Type B pancreatic cell (in vitro differentiated cells): ENCODE measurements around the gene FIBP. TPM values are rescaled to one million over a fixed set of nuclear protein-coding genes. Genes with fewer than 3 reads are reported as not detected.
A peak's percentile ranks its signal among the peaks of the same experiment; 100 is the strongest.

Source experiments
- DNase-seq: peaks from one replicate; pipeline ENCODE4 v3.0.0; 2021; ENCODE audit warnings: mixed read lengths; ENCODE audit not compliant: unreplicated experiment; ENCODE audit errors: extremely low spot score
- H3K27ac Mint-ChIP-seq: 2 replicates; pipeline ENCODE4 v1.8.0; 2021; ENCODE audit warnings: mild to moderate bottlenecking, mixed read lengths
- H3K27me3 Mint-ChIP-seq: 2 replicates; pipeline ENCODE4 v1.8.0; 2021; ENCODE audit warnings: mixed read lengths
- H3K36me3 Mint-ChIP-seq: 2 replicates; pipeline ENCODE4 v1.8.0; 2021; ENCODE audit warnings: mixed read lengths
- H3K4me1 Mint-ChIP-seq: one replicate; pipeline ENCODE4 v1.8.0; 2021; ENCODE audit warnings: mixed read lengths; ENCODE audit not compliant: unreplicated experiment
- H3K4me3 Mint-ChIP-seq: 2 replicates; pipeline ENCODE4 v1.8.0; 2021; ENCODE audit warnings: mild to moderate bottlenecking, mixed read lengths
- H3K9me3 Mint-ChIP-seq: 2 replicates; pipeline ENCODE4 v1.8.0; 2021; ENCODE audit warnings: mixed read lengths
- total RNA-seq: library from RNA; stranded (reverse); gene quantifications from 2 replicates; pipeline ENCODE4 v1.2.1, GENCODE V29; 2021; ENCODE audit warnings: low replicate concordance
- TF ChIP-seq, protein P1 (sequence below): fragments of 200-600 bp; sonication (generic); conservative IDR thresholded peaks from 2 replicates; pipeline ENCODE4 v1.5.0; 2021; ENCODE audit warnings: antibody characterized with exemption, mild to moderate bottlenecking

Gene FIBP
- total RNA-seq, 1 donor from 2014 or later, result 74.7 TPM

DNA sequence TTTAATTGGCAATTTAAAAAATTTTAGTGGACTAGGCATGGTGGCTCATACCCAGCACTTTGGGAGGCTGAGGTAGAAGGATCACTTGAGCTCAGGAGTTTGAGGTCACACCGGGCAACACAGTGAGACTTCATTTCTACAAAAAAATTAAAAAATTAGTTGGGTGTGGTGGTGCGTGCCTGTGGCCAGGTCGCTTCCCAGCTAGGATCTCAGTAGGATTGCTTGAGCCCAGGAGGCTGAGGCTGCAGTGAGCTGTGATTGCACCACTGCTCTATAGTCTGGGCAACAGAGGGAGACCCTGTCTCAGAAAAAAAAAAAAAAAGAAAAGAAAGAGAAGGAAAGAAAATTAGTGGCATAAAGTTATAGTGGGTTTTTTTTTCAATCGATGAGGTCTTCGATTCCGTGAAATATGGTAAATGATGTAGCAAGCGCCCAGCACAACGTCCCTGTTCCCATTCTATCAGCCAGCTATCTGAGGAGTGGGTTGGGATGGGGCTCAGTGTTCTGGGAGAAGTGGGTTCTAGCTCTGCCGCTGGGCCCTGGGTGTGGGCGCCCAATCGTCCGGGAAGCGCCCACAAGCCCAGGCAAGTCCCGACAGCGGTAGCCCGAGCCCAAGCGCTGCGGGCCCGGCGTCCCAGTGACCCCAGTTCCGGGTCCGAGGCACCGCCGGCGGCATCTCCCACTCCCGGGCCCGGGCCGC lies 10.5 kb upstream of the FIBP start:
- Mint-ChIP-seq H3K27ac (peak overlapping the region; percentile 87), H3K36me3 (no peaks in the 10 kb centered on the region)
- TF ChIP-seq, protein P1, sequence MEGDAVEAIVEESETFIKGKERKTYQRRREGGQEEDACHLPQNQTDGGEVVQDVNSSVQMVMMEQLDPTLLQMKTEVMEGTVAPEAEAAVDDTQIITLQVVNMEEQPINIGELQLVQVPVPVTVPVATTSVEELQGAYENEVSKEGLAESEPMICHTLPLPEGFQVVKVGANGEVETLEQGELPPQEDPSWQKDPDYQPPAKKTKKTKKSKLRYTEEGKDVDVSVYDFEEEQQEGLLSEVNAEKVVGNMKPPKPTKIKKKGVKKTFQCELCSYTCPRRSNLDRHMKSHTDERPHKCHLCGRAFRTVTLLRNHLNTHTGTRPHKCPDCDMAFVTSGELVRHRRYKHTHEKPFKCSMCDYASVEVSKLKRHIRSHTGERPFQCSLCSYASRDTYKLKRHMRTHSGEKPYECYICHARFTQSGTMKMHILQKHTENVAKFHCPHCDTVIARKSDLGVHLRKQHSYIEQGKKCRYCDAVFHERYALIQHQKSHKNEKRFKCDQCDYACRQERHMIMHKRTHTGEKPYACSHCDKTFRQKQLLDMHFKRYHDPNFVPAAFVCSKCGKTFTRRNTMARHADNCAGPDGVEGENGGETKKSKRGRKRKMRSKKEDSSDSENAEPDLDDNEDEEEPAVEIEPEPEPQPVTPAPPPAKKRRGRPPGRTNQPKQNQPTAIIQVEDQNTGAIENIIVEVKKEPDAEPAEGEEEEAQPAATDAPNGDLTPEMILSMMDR, result no peak

DNA sequence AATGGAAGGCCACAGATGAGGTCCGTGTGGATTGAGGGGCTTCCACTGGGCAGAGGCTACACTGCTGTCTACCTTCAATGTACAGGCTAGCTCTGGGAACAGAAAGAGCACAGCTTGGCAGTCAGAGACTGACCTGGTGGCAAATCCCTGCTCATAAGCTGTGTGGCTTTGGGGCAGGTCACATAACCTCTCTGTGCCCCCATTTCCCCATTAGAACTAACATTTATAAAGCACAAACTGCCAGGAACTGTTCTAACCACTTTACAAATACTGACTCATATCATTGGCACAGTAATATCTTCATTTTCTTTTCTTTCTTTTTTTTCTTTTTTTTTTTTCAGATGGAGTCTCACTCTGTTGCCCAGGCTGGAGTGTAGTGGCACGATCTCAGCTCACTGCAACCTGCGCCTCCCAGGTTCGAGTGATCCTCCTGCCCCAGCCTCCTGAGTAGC lies 8.8 kb upstream of the FIBP start:
- peaks cover 64% of the 10 kb centered on the region for H3K27me3 Mint-ChIP-seq
- no peak overlapping the region for H3K27ac Mint-ChIP-seq
- TF ChIP-seq, protein P1, result no peak
- no peaks in the 10 kb centered on the region for H3K9me3 Mint-ChIP-seq
- H3K36me3 Mint-ChIP-seq, result no peaks in the 10 kb centered on the region
- H3K4me1 Mint-ChIP-seq, result peaks cover 8% of the 10 kb centered on the region
- DNase-seq, result no peak
- peak overlapping the region; percentile 61 for H3K4me3 Mint-ChIP-seq

More for the DNA sequence above, 10.5 kb upstream of the FIBP start:
- no peaks in the 10 kb centered on the region for H3K9me3 Mint-ChIP-seq
- peak overlapping the region; percentile 86 for H3K4me3 Mint-ChIP-seq
- H3K27me3 Mint-ChIP-seq, result peaks cover 74% of the 10 kb centered on the region
- no peaks in the 10 kb centered on the region for H3K4me1 Mint-ChIP-seq
- no peak for DNase-seq

DNA sequence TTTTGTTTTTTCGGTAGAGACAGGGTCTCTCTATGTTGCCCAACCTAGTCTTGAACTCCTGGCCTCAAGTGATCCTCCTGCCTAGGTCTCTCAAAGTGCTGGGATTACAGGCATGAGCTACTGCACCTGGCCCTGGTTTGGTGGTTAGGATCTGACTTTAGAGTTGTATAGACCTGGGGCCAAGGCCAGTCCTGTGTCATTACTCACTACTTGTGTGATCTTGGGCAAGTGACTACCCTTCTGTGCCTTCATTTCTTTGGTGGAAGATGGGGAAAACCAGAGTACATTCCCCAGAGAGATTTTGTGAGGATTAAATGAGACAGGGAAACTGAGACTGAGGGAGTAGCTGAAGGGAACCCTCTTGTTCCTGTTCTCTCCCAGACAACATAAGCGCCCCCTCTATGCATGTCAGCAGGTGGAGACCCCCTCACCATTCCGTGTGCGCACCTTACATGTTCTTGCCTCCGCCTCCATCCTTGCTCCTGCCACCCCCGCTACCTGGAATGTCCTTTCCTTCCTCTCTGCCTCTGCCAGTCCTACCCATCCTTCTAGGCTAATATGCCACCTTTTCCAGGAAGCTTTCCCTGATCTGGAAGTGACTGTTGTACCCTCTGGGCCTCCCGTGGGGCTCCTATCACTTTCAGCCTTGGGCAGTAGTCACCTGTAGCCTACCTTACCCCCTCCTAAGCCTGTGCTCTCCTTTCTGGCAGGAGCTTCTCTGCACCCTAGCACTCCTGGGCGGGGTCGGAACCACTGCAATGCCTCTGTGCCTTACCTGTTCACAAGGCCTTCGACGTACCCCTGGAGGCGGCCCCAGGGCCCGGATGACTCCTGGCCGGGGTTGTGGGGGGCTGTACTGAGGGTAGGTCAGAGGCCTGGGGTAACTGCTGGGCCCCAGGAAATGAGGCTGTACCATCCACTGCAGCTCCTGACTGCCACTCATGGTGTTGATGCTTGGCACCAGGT lies 8.0 kb upstream of the FIBP start:
- TF ChIP-seq, protein P1, result no peak
- Mint-ChIP-seq H3K27ac (peak overlapping the region; percentile 69), H3K9me3 (no peaks in the 10 kb centered on the region), H3K27me3 (peaks cover 57% of the 10 kb centered on the region), H3K4me1 (peaks cover 8% of the 10 kb centered on the region), H3K4me3 (no peak overlapping the region), H3K36me3 (no peaks in the 10 kb centered on the region)
- no peak for DNase-seq

DNA sequence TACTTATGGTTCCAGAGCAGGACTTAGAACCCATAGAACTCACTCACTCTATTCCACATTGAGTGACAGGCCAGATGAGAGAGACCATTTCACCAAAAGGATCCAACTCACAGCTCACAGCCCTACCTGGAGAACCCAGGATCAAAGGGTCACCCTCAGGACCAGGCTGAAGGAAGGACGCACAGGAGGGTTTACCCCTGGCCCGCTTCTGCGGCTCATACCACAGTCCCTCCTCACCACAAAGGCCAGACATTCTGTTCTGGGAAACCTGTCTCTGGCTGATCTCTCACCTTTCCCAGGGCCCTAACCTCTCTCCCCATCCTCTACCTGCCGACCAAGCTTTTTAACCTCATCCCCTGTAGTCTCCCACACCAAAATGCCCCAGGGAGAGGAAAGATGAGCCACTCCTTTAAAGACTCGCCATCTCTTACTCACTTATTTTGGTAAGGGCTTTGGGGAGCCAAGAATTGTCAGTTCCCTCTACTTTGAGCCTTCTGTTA lies 7.3 kb upstream of the FIBP start:
- no peak for DNase-seq
- Mint-ChIP-seq H3K9me3 (no peaks in the 10 kb centered on the region), H3K4me1 (peaks cover 8% of the 10 kb centered on the region), H3K4me3 (peak overlapping the region; percentile 1), H3K27ac (peak overlapping the region; percentile 69), H3K36me3 (no peaks in the 10 kb centered on the region), H3K27me3 (peaks cover 49% of the 10 kb centered on the region)
- TF ChIP-seq, protein P1, result no peak

DNA sequence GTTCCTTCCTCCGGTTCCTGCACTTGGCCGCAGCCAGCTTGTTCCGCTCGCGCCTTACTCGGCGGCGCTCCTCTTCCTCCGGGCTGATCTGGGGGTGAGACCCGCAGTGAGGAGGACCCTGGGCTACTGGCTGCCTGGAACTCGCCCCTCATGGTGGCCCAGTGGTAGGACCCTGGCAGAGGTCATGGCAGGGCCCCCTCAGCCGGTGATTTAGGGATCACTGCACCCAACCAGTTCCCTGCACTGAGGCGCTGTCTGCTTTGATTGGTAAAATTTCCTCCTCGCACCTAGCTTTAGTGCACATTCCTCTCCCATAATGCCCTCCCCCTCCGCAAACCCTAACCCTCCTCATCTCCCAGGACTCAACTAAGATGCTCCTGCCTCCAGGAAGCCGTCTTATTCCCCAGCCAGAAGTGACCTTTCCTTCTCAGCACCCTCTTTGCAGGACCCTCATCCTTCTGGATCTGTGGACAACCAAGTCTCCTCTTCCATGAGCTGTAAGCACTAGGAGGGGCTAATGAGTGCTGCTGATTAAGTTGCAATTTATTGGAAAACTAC lies 5.8 kb upstream of the FIBP start:
- Mint-ChIP-seq H3K9me3 (no peaks in the 10 kb centered on the region), H3K27ac (no peak overlapping the region), H3K27me3 (peaks cover 55% of the 10 kb centered on the region), H3K4me1 (peaks cover 20% of the 10 kb centered on the region), H3K36me3 (no peaks in the 10 kb centered on the region), H3K4me3 (no peak overlapping the region)
- TF ChIP-seq, protein P1, result no peak
- no peak for DNase-seq
